Measurements from ENCODE around the gene RNF157. TPM values are rescaled to one million over a fixed set of nuclear protein-coding genes. Genes with fewer than 3 reads are reported as not detected.

Gene RNF157
- total and polyA plus RNA-seq, 9 of the 15 experiments (the other 6 are each of a cell fraction or from before 2014, with no cell fraction given): 8.1 to 31.7 (median 20.8) TPM

GRCh38 chr17:76138896-76139752, 101.2 kb downstream of the RNF157 start (continued):
- TF ChIP-seq CREB5 (CRISPR knock-in tag; IDR thresholded peaks at IDR 0.05): no peak
- TF ChIP-seq POLR2AphosphoS2 (IDR thresholded peaks at IDR 0.05; ENCODE audit: low read length): no peak
- no peak for TF ChIP-seq ZNF212 (CRISPR knock-in tag; IDR thresholded peaks at IDR 0.05)
- no peak for TF ChIP-seq TCF7 (IDR thresholded peaks at IDR 0.05; ENCODE audit: borderline replicate concordance)
- TF ChIP-seq ESRRB (CRISPR knock-in tag; IDR thresholded peaks at IDR 0.05; ENCODE audit: borderline replicate concordance): no peak
- no peak for TF ChIP-seq MTF1 (CRISPR knock-in tag; IDR thresholded peaks at IDR 0.05; ENCODE audit: borderline replicate concordance)
- no peak for TF ChIP-seq ZNF408 (CRISPR knock-in tag; IDR thresholded peaks at IDR 0.05; ENCODE audit: low read depth)
- no peak for TF ChIP-seq ATF2 (CRISPR knock-in tag; IDR thresholded peaks at IDR 0.05)
- no peak for TF ChIP-seq ZNF507 (tag; conservative IDR thresholded peaks at IDR 0.05)
- no peak for TF ChIP-seq ZNF561 (CRISPR knock-in tag; conservative IDR thresholded peaks at IDR 0.05)
- TF ChIP-seq ZSCAN29 (IDR thresholded peaks at IDR 0.05): no peak
- TF ChIP-seq CBX3 (IDR thresholded peaks at IDR 0.05; ENCODE audit: borderline replicate concordance in 1 of 2, low read length in 2 of 2): no peak
- no peak for TF ChIP-seq KLF1 (tag; IDR thresholded peaks at IDR 0.05)
- TF ChIP-seq MED1 (CRISPR knock-in tag; IDR thresholded peaks at IDR 0.05; ENCODE audit: borderline replicate concordance): no peak
- no peak for TF ChIP-seq ZBTB9 (CRISPR knock-in tag; IDR thresholded peaks at IDR 0.05)
